Neural cell (in vitro differentiated cells): ENCODE results near the gene TRIM56. TPM values are rescaled to one million over a fixed set of nuclear protein-coding genes. Genes with fewer than 3 reads are reported as not detected.

Source experiments
- H2AFZ ChIP-seq: fragments of 200-600, 300-800 bp; sonication (generic), shearing (Covaris generic); 2 replicates; pipeline ENCODE4 v1.6.0; 2014; ENCODE audit warnings: low read depth, mild to moderate bottlenecking, antibody characterized with exemption, low read length, moderate library complexity
- H3F3A ChIP-seq: fragments of 200-600 bp; shearing (Covaris generic); 2 replicates; pipeline ENCODE4 v1.6.1; 2016; ENCODE audit warnings: mild to moderate bottlenecking, moderate library complexity, mixed read lengths, antibody characterized with exemption, low read length; ENCODE audit not compliant: insufficient read depth, poor library complexity, severe bottlenecking
- H3K27ac ChIP-seq: fragments of 200-600, 300-800 bp; sonication (generic), shearing (Covaris generic); 2 replicates; pipeline ENCODE4 v1.5.1; 2014; ENCODE audit warnings: mild to moderate bottlenecking, low read length, moderate library complexity
- H3K27me3 ChIP-seq: fragments of 300-800, 200-600 bp; sonication (generic), shearing (Covaris generic); 2 replicates; pipeline ENCODE4 v1.6.0; 2014; ENCODE audit warnings: mild to moderate bottlenecking, low read depth, low read length, moderate library complexity; ENCODE audit not compliant: insufficient read depth
- H3K36me3 ChIP-seq: fragments of 300-800, 200-600 bp; sonication (generic), shearing (Covaris generic); 2 replicates; pipeline ENCODE4 v1.5.1; 2014; ENCODE audit warnings: mild to moderate bottlenecking, antibody characterized with exemption, low read length, moderate library complexity; ENCODE audit not compliant: insufficient read depth
- H3K4me2 ChIP-seq: fragments of 300-800, 200-600 bp; sonication (generic), shearing (Covaris generic); 2 replicates; pipeline ENCODE4 v1.6.0; 2014; ENCODE audit warnings: mild to moderate bottlenecking, low read length
- H3K4me3 ChIP-seq: fragments of 300-800, 200-600 bp; sonication (generic), shearing (Covaris generic); 2 replicates; pipeline ENCODE4 v1.5.1; 2014; ENCODE audit warnings: mild to moderate bottlenecking, low read length, moderate library complexity
- H3K79me2 ChIP-seq: fragments of 200-600 bp; shearing (Covaris generic); replicated peaks from 2 replicates; pipeline ENCODE4 v1.6.0; 2014; ENCODE audit warnings: mild to moderate bottlenecking, low read length, moderate library complexity; ENCODE audit not compliant: insufficient read depth
- H3K9ac ChIP-seq: fragments of 300-800, 200-600 bp; sonication (generic), shearing (Covaris generic); 2 replicates; pipeline ENCODE4 v1.6.1; 2016; ENCODE audit warnings: mild to moderate bottlenecking, low read length, mixed read lengths
- H3K9me2 ChIP-seq: fragments of 200-600 bp; shearing (Covaris generic); 2 replicates; pipeline ENCODE4 v1.6.1; 2016; ENCODE audit warnings: mild to moderate bottlenecking, low read length, mixed read lengths; ENCODE audit not compliant: insufficient read depth
- H3K9me3 ChIP-seq: fragments of 200-600, 300-800 bp; sonication (generic), shearing (Covaris generic); 2 replicates; pipeline ENCODE4 v1.6.1; 2016; ENCODE audit warnings: mild to moderate bottlenecking, mixed run types, low read length, moderate library complexity, mixed read lengths
- H4K20me1 ChIP-seq: fragments of 200-600 bp; shearing (Covaris generic); 2 replicates; pipeline ENCODE4 v1.6.1; 2016; ENCODE audit warnings: mild to moderate bottlenecking, mixed run types; ENCODE audit not compliant: insufficient read depth
- CTCF ChIP-seq: fragments of 450-650 bp; IDR thresholded peaks from 2 replicates; pipeline ENCODE4 v1.5.1; 2014; ENCODE audit warnings: antibody characterized with exemption, mild to moderate bottlenecking, moderate library complexity; ENCODE audit not compliant: poor library complexity, severe bottlenecking
- EP300 ChIP-seq: fragments of 450-650 bp; conservative IDR thresholded peaks from 2 replicates; pipeline ENCODE4 v1.6.1; 2014; ENCODE audit warnings: antibody characterized with exemption, mild to moderate bottlenecking, moderate library complexity; ENCODE audit not compliant: poor library complexity, severe bottlenecking
- EZH2 ChIP-seq: fragments of 200-600, 300-800 bp; shearing (Covaris generic), sonication (generic); IDR thresholded peaks from 2 replicates; pipeline ENCODE4 v1.6.1; 2014; ENCODE audit warnings: antibody characterized with exemption, low read length, borderline replicate concordance, mild to moderate bottlenecking; ENCODE audit not compliant: insufficient read depth, poor library complexity, severe bottlenecking
- MXI1 ChIP-seq: fragments of 450-650 bp; conservative IDR thresholded peaks from 2 replicates; pipeline ENCODE4 v1.6.1; 2014; ENCODE audit warnings: antibody characterized with exemption, mild to moderate bottlenecking; ENCODE audit not compliant: poor library complexity, severe bottlenecking
- POLR2AphosphoS5 ChIP-seq: IDR thresholded peaks from 2 replicates; pipeline ENCODE4 v1.6.1; 2012
- RAD21 ChIP-seq: fragments of 450-650 bp; conservative IDR thresholded peaks from 2 replicates; pipeline ENCODE4 v1.6.1; 2014; ENCODE audit warnings: antibody characterized with exemption, mild to moderate bottlenecking, moderate library complexity
- REST ChIP-seq: IDR thresholded peaks from 2 replicates; pipeline ENCODE4 v1.6.1; 2012; ENCODE audit warnings: borderline replicate concordance
- SMC3 ChIP-seq: fragments of 450-650 bp; conservative IDR thresholded peaks from 2 replicates; pipeline ENCODE4 v1.6.1; 2014; ENCODE audit warnings: antibody characterized with exemption, mild to moderate bottlenecking, moderate library complexity; ENCODE audit not compliant: poor library complexity
- TAF1 ChIP-seq: IDR thresholded peaks from 2 replicates; pipeline ENCODE4 v1.6.1; 2012; ENCODE audit warnings: low read depth
- polyA plus RNA-seq: library from polyadenylated mRNA; depleted of rRNA; stranded (reverse); fragments of >200 nt; gene quantifications from 2 replicates; pipeline ENCODE4 v1.2.3, GENCODE V29; 2014

Gene TRIM56
- polyA plus RNA-seq, 1 donor from 2014 or later = 0.01 TPM

GRCh38 chr7:101114492-101114891, 29.2 kb downstream of the TRIM56 start:
- Histone ChIP-seq H3K9me3 (no peaks in the 10 kb centered on the region), H3K27ac (no peak overlapping the region), H3K79me2 (no peaks in the 10 kb centered on the region), H2AFZ (no peak overlapping the region), H3K9me2 (no peaks in the 10 kb centered on the region), H3K27me3 (no peaks in the 10 kb centered on the region), H3K36me3 (no peaks in the 10 kb centered on the region), H3F3A (no peaks in the 10 kb centered on the region), H3K4me3 (no peak overlapping the region), H4K20me1 (no peaks in the 10 kb centered on the region), H3K9ac (no peak overlapping the region), H3K4me2 (no peak overlapping the region)
- TF ChIP-seq MXI1 (no peak), EP300 (no peak), EZH2 (no peak), RAD21 (no peak), POLR2AphosphoS5 (no peak), CTCF (no peak), REST (no peak), TAF1 (no peak), SMC3 (no peak)

- no peak overlapping the region for H2AFZ ChIP-seq
- H4K20me1 ChIP-seq = no peaks in the 10 kb centered on the region
- H3K36me3 ChIP-seq = no peaks in the 10 kb centered on the region
- TF ChIP-seq POLR2AphosphoS5 = no peak
- no peak for TF ChIP-seq MXI1
- TF ChIP-seq REST = no peak
- TF ChIP-seq TAF1 = no peak
- H3K4me2 ChIP-seq = no peak overlapping the region
- H3F3A ChIP-seq = no peaks in the 10 kb centered on the region
- H3K9me3 ChIP-seq = no peaks in the 10 kb centered on the region
- H3K9ac ChIP-seq = no peak overlapping the region
- H3K4me3 ChIP-seq = no peak overlapping the region
- no peaks in the 10 kb centered on the region for H3K9me2 ChIP-seq
- H3K27me3 ChIP-seq = no peaks in the 10 kb centered on the region
- H3K79me2 ChIP-seq = no peaks in the 10 kb centered on the region
- H3K27ac ChIP-seq = no peak overlapping the region
These were observed 29.9 kb downstream of the TRIM56 start for GRCh38 chr7:101115215-101115614.
